ENCODE results near the gene DUOXA2. TPM values are rescaled to one million over a fixed set of nuclear protein-coding genes. Genes with fewer than 3 reads are reported as not detected.

DUOXA2 gene
- polyA plus RNA-seq, 1 donor (not counting 4 experiments of a cell fraction or from before 2014, with no cell fraction given): not detected

DNA sequence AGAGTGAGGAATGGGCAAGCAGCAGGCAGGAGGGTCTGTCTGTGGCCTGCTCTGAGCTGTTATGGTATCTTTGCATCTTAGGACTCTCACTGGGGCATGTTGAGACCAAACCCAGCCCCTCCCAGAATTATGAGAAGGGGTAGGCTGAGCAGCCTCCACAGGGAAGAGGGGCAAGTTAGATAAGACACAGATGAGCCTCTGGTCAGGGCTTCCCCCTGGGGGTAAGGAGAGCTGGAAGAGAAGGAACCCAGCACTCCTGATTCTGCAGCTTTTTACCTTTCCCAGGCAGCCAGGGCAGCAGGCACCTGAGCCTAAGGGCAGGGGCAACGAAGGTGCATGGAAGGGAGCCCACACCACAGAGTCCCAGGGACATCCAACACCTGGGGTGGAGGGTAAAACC lies 34.9 kb downstream of the DUOXA2 start:
- DNase-seq (ENCODE audit: low read depth, low spot score) (no peak), FAIRE-seq (no peak)
- H3K36me3 ChIP-seq (ENCODE audit: control insufficient read depth in 2 of 2, extremely low read depth in 1 of 2, insufficient read depth in 2 of 2, low read length in 2 of 2): peaks cover 25 to 29% of the 10 kb centered on the region in 2 experiments
- no peak overlapping the region for H2AFZ ChIP-seq (ENCODE audit: control insufficient read depth, low read length)
- peak overlapping the region; percentile 14 for H3K27ac ChIP-seq (ENCODE audit: control insufficient read depth, insufficient read depth, low read length)
- H3K9ac ChIP-seq (ENCODE audit: control insufficient read depth, extremely low read depth, insufficient read depth, low read length): no peak overlapping the region
- no peaks in the 10 kb centered on the region for H3K79me2 ChIP-seq (ENCODE audit: control insufficient read depth, insufficient read depth, low read length)
- H3K27me3 ChIP-seq (ENCODE audit: control insufficient read depth, extremely low read depth, insufficient read depth, low read length): no peaks in the 10 kb centered on the region
- no peak overlapping the region for H3K4me3 ChIP-seq (ENCODE audit: control insufficient read depth in 2 of 3, extremely low read depth in 1 of 3, insufficient read depth in 2 of 3, low read depth in 1 of 3, low read length in 3 of 3)
- H3K4me2 ChIP-seq (ENCODE audit: control insufficient read depth, extremely low read depth, insufficient read depth, low read depth, low read length): peak overlapping the region; percentile 62
- H3K9me1 ChIP-seq (ENCODE audit: control insufficient read depth, extremely low read depth, insufficient read depth, low read length): peaks cover 3% of the 10 kb centered on the region
- H3K4me1 ChIP-seq (ENCODE audit: control insufficient read depth, extremely low read depth, insufficient read depth, low read length): peaks cover 24% of the 10 kb centered on the region
- no peaks in the 10 kb centered on the region for H3K9me3 ChIP-seq (ENCODE audit: control insufficient read depth, low read depth, low read length)
- TF ChIP-seq, protein P1, sequence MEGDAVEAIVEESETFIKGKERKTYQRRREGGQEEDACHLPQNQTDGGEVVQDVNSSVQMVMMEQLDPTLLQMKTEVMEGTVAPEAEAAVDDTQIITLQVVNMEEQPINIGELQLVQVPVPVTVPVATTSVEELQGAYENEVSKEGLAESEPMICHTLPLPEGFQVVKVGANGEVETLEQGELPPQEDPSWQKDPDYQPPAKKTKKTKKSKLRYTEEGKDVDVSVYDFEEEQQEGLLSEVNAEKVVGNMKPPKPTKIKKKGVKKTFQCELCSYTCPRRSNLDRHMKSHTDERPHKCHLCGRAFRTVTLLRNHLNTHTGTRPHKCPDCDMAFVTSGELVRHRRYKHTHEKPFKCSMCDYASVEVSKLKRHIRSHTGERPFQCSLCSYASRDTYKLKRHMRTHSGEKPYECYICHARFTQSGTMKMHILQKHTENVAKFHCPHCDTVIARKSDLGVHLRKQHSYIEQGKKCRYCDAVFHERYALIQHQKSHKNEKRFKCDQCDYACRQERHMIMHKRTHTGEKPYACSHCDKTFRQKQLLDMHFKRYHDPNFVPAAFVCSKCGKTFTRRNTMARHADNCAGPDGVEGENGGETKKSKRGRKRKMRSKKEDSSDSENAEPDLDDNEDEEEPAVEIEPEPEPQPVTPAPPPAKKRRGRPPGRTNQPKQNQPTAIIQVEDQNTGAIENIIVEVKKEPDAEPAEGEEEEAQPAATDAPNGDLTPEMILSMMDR (optimal IDR thresholded peaks at IDR 0.05 in 1 of 3, IDR thresholded peaks at IDR 0.05 in 1 of 3, conservative IDR thresholded peaks at IDR 0.05 in 1 of 3; ENCODE audit: extremely low read depth in 1 of 3, insufficient read depth in 2 of 3, low read length in 3 of 3): no peak
- no peak for TF ChIP-seq EZH2 (IDR thresholded peaks at IDR 0.05; ENCODE audit: low read length)
- H4K20me1 ChIP-seq (ENCODE audit: control insufficient read depth, extremely low read depth, insufficient read depth, low read length): no peaks in the 10 kb centered on the region
- dilution Hi-C loops (cut with MboI; ENCODE audit: extremely low pct_ligation_motif_present, low sequenced_read_pairs): no loop called here

DNA sequence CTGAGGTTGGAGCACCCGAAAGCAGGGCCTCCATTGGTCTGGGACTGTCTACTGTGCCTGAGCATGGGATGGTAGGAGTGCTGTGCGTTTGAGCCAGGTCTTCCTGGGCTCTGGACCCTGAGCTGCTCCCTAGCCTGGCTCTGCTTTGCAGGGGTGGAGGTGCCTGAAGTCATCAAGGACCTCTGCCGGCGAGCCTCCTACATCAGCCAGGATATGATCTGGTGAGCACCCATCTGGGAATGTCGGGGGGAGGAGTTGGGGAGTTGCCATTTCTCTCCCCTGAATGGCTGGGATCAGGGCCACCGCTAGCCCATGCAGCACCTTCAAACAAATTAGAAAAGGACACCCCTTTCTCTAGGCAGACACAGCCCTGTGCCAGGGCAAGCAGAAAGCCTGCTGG lies 36.4 kb downstream of the DUOXA2 start:
- peaks cover 26% of the 10 kb centered on the region for H3K4me1 ChIP-seq (ENCODE audit: control insufficient read depth, extremely low read depth, insufficient read depth, low read length)
- H3K9me3 ChIP-seq (ENCODE audit: control insufficient read depth, low read depth, low read length): no peaks in the 10 kb centered on the region
- no peak overlapping the region for H2AFZ ChIP-seq (ENCODE audit: control insufficient read depth, low read length)
- H3K4me2 ChIP-seq (ENCODE audit: control insufficient read depth, extremely low read depth, insufficient read depth, low read depth, low read length): no peak overlapping the region
- DNase-seq (ENCODE audit: low read depth, low spot score) (no peak), FAIRE-seq (no peak)
- H3K79me2 ChIP-seq (ENCODE audit: control insufficient read depth, insufficient read depth, low read length): no peaks in the 10 kb centered on the region
- H3K9me1 ChIP-seq (ENCODE audit: control insufficient read depth, extremely low read depth, insufficient read depth, low read length): peaks cover 3% of the 10 kb centered on the region
- no peak overlapping the region for H3K9ac ChIP-seq (ENCODE audit: control insufficient read depth, extremely low read depth, insufficient read depth, low read length)
- no peak overlapping the region for H3K27ac ChIP-seq (ENCODE audit: control insufficient read depth, insufficient read depth, low read length)
- H3K36me3 ChIP-seq (ENCODE audit: control insufficient read depth in 2 of 2, extremely low read depth in 1 of 2, insufficient read depth in 2 of 2, low read length in 2 of 2): peaks cover 18 to 23% of the 10 kb centered on the region in 2 experiments
- H3K4me3 ChIP-seq (ENCODE audit: control insufficient read depth in 2 of 3, extremely low read depth in 1 of 3, insufficient read depth in 2 of 3, low read depth in 1 of 3, low read length in 3 of 3): no peak overlapping the region
- no peaks in the 10 kb centered on the region for H4K20me1 ChIP-seq (ENCODE audit: control insufficient read depth, extremely low read depth, insufficient read depth, low read length)
- TF ChIP-seq, protein P1 (optimal IDR thresholded peaks at IDR 0.05 in 1 of 3, IDR thresholded peaks at IDR 0.05 in 1 of 3, conservative IDR thresholded peaks at IDR 0.05 in 1 of 3; ENCODE audit: extremely low read depth in 1 of 3, insufficient read depth in 2 of 3, low read length in 3 of 3): no peak
- no peaks in the 10 kb centered on the region for H3K27me3 ChIP-seq (ENCODE audit: control insufficient read depth, extremely low read depth, insufficient read depth, low read length)
- dilution Hi-C loops (cut with MboI; ENCODE audit: extremely low pct_ligation_motif_present, low sequenced_read_pairs): no loop called here

Measured in keratinocyte (primary cell).